Measurements from ENCODE around the gene NSD1.

Gene NSD1

DNA sequence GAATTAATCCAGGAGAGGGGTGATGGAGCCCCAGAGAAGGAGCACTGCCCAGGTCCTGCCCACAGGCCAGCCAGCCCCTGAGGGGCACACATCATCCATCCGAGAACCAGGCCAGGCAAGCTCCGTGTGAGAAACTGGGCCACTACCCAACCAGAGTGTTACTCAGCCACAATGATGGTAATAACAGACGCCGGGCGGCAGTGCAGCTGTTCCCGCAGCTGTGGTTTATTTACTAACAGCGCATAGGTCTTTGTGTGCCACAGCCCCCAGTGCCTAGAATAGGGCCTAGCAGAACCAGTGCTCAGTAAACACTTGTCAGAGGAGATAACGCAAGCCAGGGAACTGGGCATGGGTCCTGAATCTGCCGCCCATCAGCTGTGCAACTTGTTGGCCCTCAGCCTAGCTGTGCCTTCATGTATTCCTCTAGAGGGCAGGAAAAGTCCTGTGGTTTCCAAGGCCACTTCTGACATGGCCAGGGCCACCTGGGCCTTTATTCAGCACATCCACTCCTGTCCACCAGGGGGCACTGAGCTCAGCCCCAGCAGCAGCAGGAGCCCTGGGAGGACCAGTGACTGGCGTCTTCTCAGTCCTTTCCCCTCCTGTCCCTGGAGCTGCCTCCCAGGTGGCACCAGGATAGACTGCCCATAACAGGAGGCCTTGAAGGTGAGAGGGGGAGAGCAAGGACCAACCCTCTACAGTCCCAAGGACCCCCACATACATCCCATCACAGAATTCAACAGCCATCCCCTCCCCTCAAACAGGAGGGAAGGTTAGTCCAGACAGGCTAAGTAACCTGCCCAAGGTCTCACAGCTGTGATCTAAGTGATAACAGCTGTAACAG lies 176.0 kb downstream of the NSD1 start:
- DNase-seq (ENCODE audit: low read depth), result peak; percentile 48

DNA sequence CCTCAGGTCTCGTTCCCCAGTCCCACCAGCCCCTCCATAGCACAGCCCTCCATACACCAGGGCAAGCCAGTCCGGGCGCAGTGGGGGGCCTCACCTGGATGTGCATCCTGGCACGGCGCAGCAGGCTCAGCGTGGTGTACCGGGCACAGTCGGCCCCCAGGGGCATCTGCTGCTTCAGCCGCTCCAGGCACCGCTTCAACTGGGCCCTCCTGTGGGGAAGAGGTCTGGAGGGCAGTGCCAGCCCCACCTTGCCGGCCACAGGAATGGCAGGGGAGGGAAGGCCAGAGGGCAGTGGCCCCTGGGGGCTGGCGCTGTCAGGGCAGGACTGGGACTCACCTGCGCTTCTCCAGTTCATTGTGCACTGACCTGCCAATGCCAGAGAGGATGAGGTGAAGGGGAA lies 176.8 kb downstream of the NSD1 start:
- no peak for DNase-seq (ENCODE audit: low read depth)

DNA sequence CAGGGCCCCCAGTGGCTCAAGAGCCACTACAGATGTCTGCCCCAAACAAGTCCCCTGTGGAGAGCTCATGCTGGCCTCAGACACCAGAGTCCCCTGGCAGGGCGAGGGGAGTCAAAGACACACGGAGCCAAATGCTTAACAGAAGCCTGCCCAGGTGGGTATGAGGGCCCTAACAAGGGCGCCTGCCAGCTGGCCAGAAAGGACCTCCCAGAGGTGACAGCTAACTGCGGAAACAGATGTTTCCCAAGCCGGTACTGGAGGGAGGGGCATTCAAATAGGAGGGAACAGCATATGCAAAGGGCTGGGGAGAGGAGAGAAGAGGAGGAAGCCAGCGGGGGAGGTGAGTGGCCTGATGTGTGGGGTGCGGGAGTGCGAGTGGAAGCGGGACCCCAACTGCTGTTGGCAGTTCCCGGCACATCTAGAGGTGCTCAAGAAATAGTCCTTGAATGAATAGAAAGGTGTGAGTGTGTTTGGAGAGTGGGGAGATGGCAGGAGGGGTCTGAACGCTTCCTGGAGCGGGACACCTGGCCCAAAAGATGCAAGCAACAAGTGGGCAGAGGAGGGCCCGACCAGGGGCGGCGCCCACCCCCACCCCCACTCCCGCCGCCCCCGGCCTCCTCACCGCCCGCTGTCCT lies 177.3 kb downstream of the NSD1 start:
- DNase-seq (ENCODE audit: low read depth), result no peak

DNA sequence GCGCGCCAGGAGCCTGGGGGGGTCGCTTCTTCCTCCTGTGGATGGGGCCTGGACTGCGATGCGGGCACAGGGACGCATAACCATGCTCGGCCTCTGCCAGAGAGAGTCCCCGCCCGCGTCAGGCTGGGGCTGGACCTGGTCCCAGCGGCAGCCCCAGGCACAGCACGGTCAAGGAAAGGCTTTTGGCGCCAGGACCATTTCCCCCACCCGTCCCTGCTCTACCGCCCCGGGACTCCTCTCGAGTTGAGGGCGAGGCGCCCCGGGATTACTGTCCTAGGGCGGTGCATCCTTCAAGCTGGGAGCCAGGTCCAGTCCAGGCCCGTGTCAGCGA lies 177.8 kb downstream of the NSD1 start:
- no peak for DNase-seq (ENCODE audit: low read depth)

DNA sequence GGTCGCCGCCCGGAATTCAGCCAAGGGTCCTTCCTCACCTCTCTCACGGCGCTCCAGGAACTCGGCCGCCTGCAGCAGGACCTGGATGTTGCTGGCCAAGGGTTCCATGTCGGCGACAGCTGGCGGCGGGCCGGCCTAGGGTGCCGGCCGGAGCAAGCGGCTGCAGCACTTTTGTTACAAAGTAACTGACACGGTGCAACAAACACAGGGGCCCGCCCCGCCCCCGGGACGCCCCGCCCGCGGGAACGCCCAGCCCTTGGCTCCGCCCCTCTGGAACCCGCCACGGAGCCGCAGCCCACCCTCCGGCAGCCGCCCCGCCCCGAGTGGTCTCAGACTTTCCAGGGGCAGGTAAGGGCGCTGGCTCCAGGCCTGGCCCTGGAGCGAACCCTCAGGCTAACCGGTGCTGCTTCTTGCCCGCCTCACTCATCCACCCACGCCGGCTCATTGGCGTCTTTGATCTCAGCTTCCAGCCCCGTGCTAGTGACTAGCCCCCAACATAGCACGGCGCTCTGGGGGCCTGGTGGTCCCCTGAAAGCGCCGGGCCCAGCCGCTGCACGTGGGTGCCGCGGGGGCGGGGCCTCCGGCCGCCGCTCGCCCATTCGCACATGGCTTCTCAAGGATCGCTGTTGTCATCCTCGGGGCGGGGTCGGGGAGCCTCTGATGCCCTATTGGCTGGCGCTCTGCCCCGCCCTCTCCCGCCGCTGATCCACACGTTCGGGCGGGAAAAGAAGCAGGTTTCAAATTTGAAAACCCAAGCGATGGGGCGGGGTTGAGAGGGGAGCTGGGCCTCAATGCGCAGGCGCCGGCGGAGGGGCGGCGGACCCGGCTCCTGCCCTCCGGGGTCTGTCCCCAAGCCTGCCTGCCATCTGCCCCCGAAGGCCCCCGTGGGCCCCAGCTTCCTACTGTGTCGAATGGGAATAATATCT lies 178.4 kb downstream of the NSD1 start, which contains the start of gene MXD3:
MXD3 (minus strand) TSS at position 176 of the 926 bp plus-strand sequence; CDS start at position 108, 68 bp downstream.
- DNase-seq (ENCODE audit: low read depth), result peak; percentile 92

DNA sequence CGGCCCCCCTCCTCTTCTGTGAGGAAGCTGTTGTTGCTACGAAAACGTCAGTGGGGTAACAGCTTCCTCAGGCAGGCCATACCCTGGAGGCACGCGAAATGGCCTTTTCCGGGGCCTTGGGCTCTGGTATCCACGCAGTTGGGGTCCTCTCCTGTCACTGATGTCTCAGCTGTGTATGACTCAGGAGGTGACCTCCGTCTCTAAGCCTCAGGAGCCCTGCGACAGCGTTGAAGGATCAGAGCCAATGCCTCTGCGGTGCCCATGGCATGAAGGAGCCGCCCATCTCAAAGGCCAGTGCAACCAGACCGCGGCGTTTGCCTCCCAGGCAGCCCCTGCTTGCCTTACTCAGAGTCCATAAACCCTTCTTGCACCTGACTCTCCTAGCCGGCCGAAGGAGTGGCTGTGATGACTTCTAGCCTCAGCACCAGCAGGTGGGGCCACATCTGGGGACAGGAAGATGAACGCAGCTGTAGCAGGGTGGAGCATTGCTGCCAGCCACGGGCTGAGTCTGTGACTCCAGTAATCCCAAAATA lies 179.1 kb downstream of the NSD1 start:
- no peak for DNase-seq (ENCODE audit: low read depth)

DNA sequence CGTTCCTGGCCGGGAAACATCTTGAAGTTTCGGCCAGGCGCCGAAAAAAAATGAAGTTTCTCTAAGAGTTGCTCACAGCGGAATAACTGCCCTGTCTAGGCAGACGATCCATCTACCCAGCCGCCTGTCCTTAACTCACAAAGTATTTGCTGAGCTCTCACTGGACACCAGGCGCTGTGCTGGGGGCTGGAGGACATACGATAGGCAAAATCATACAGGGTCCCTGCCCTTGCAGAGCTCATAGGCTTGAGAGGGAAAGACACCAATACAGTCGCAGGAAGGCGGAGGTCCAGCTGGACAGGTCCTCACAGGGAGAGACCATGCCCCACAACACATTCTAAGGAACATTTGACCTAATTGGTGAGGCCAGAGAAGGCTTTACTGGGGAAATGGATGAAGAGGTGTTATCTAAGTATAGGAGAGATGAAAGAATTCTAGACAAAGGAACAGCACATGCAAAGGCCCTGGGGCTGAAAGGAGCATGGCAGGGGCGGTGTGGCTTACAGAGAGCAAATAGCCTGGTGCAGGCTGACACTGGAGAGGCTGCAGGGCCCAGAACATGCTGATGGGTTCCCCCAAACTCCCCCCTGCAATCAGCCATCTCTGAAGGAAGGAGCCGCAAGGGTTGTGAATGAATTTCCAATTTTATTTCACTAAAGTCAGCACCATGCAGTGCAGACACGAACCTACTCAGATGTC lies 180.1 kb downstream of the NSD1 start:
- DNase-seq (ENCODE audit: low read depth), result no peak

DNA sequence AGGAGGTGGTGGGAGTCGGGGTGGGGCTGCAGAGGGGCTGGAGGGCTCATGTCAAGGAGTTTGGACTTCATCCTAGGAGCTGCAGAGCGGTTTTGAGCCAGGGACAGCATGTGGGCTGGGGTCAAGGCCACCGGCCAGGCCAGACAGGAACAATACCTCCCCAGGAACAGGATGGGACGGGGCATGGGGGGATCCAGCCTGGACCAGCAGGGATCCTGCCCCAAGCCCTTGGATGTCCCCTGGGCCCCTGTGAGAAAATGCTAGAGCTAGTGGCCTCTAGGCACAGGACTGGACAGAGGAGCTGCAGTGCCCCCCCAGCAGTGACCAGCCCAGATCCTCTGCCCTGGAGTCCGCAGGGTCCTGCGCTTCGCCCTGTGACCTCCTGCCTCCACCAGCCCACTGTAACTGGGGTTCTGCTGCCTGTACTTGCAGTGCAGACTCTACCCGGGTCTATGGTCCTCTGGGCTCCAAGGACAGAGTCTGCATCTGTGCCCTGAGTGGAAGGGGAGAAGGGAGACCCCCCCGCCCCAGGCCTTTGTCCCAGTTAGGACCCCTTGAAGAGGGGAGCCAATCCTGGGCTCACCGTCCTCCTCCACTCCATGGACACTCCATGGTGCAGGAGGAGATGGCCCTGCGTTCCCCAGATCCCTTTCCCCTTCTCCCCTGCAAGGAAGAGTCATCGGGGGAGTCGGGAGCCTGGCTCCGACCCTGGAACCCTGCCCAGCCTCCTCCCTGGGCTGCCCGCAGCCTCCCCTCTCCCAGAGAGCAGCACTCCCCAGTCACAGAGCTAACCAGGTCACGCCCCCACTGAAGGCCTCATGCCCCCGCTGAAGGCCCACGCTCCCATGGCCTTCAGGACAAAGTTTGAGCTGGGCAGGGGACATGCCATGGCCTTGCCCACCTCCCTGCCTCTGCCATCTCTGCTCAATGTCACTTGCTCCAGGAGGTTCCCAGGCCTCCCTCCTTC lies 181.1 kb downstream of the NSD1 start:
- no peak for DNase-seq (ENCODE audit: low read depth)

DNA sequence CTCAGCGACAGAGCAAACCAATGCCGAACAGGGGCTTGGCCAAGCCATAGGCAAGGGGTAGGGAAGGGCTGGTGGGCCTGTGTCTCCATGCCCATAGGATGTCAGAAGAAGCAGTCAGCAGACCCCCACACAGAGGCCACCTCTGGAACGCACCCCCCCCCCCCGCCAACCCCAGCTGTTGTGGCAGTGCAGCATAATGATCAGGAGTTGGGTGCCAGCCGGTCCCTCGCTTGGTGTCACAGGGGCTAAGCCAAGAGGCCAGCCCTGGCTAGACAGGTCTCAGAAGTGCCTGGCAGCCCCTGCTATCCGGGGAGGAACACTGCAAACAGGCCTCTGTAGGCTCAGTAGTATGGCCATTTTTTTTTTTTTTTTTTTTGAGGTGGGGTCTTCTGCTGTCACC lies 181.8 kb downstream of the NSD1 start:
- DNase-seq (ENCODE audit: low read depth), result no peak

DNA sequence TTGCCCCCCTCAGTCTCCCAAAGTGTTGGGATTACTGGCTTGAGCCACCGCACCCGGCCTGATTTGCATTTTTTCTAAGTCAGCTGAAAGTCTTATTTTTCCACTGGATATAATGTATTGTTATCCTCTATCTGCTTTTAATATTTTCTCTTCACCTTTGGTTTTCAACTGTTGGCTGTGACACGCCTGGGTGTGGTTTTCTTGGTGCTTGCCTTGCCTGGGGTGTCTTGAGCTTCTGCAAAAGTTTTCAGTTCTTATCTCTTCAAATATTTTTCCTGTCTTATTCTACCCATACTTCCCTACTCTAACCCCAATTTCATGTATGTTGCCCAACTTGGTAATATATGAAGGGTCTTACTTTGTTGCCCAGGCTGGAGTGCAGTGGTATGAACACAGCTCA lies 182.4 kb downstream of the NSD1 start:
- no peak for DNase-seq (ENCODE audit: low read depth)

DNA sequence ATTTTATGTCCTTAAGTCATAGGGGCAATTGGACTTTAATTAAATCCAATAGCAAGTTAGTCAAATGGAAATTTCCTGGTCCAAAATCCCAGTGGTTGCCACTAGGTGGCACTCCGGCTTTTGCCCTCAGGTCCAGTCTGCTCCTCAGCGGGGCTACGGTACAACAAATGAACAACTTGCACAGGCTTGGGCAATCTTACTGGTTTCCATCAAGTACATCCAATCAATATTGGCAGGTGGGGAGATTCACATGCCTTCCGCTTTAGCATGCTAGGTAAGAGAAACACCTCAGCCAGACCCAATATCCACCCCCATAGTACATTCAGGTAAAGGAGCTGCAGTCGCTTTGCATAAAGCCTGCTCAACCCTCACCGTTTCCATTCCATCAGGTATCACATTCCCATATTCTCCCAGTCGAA lies 184.4 kb downstream of the NSD1 start:
- peak; percentile 66 for DNase-seq (ENCODE audit: low read depth)

DNA sequence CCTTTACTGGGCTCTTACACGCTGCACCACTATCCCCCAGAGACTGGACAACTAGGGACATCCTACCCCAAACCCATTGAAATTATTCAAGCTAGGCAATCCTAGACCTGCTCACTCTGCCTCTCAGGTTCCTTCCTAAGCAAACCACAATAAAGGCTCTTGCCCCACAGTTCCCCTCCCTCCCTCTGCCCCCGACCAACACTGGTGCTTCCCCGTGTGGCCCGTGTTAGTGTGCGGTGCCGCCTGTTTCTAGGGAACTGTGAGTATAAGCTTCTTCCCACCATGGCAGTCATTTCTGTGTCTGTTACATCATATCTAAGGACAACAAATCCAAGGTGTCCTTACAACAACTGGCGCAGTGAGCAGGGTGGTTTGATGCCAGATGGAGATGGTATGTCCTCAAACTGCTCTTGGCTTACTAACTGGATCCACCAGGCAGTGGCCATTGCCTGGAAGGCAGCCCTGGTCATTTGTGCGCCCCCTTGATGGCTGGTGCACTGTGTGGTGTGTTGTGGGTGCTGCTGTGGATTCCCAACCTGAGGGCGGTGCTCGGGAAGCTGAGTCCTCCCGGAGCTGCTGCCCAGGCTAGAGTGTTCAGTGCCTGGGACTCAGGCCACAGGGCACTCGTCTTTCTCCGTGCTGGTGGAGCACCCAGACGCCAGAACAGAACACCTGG lies 186.5 kb downstream of the NSD1 start:
- DNase-seq (ENCODE audit: low read depth), result no peak

DNA sequence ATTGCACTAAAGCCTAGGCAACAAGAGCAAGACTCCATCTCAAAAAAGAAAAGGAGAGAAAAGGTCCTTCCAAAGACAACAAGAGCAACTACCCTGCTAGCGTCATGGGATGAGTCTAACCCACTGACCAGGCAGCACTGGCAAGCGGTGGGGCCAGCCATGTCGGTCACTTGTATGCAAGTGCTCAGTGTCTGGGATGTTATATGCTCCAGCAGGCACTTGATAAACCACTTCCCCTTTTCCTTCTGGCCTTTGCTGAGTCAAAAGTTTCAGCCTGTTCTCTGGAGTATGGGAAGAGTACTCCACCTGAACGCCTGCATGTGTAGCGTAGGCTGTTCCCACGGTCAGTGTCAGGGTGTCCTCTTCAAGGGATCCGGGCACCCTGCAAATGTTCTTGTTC lies 187.3 kb downstream of the NSD1 start:
- DNase-seq (ENCODE audit: low read depth), result no peak

DNA sequence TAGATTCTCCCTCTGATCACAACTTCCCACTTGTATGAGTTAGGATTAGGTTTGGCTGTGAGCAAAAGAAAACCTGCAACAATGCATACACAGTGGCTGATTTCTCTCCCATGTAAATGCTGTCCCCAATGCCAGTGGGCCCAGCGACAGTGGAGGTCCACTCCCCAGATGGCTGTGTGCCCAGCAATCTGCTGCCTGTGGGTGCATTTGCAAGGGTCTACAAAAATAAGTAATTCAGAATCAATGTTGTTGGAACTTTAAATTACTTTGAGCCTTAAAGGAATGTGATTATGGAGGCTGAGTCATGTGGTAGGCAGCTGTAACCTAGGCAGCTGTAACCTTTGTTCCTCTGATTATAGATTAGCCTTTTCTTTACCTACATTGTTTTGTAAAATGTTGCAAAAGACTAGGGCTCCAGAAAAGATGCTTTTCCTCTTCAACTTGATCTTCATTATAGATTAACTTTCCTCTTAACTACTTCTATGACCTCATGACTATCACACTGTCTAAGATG lies 192.4 kb downstream of the NSD1 start:
- DNase-seq (ENCODE audit: low read depth), result no peak

DNA sequence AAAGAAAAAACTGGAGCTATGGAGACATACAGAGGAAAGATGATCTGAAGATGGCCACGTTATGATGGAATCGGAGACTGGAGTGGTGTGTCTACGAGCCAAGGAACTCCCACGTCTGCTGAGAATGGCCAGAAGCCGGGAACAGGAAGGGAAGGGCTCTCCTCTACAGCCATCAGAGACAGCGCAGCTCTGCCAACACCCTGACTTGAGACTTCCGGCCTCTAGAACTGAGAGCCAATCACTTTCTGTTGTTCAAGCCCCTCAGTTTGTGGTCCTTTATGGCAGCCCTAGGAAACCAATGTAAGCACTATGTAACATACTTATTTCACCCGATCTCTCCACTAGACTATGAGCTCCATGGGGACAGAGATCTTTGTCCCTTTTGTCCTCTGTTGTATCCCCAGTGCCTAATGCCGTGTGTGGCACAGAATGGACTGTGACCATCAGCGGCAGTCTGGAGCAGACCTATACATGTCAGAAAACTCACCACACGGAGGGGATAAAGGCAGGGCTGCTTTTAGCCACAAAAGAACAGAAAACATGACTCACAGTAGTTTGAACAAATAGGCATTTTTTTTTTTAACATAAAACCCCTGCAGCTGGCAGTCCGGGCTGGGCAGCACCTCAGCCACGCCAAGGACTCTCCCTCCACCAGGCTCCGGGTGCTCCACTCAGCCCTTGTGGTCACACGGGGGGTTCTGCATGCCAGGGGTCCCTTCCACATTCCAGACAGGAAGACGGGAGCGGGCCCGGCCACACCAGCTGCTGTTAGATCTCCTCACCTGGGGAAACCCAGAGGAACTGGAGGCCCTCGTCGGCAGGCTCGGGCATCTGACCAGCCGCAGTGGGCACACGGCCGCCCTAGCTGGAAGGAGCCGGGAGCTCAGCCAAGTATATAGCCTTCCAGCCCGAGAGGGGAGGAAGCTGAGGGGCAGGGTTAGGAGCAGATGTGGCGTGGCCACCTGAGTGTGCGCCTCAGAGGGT lies 194.3 kb downstream of the NSD1 start:
- no peak for DNase-seq (ENCODE audit: low read depth)

DNA sequence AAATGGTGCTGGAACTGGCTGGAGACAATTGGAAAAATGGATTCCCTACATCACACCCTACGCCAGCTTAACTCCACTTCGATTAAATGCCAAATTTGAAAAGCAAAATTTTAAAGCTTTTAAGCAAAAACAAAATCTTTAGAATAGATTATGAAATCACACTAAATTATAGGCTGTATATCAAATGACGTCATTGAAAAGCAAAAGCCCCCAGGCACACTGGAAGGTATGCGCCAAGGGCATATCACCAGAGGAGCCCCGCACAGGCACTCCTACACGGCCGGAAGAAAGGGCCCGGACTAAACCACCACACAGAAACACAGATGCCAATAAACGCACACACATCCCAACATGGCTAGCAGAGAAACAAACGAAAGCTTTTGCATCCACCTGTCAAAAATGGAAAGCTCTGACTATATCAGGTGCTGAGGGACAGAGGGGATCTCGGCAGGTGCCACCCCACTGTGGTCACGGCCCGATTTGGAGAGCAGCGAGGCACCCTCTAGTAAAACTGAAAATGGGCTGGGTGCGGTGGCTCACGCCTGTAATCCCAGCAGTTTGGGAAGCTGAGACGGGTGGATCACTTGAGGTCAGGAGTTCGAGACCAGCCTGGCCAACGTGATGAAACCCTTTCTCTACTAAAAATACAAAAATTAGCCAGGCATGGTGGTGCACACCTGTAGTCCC lies 195.1 kb downstream of the NSD1 start:
- no peak for DNase-seq (ENCODE audit: low read depth)

DNA sequence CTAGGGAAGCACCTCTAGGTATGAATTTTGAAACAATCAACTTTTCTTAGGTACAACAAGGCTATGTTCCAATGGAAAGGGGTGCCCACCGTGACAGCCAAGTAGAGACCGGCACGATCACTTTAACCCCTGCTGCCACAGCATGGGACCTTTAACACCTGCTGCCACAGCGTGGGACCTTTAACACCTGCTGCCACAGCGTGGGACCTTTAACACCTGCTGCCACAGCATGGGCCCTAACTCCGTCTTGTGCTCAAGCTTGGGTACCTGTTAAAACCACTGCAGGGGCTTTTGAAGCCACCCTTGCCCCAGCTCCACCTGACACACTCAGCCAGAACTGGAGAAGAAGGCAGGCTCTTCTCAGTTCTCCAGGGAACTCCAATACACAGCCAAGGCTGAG lies 196.3 kb downstream of the NSD1 start:
- no peak for DNase-seq (ENCODE audit: low read depth)
